PFSK-1 (cell line): ENCODE results near the gene ACOX3.

ENCODE experiments used
- POLR2AphosphoS5 ChIP-seq: IDR thresholded peaks from 2 replicates; pipeline ENCODE4 v1.6.1; 2012; ENCODE audit warnings: low read depth, mild to moderate bottlenecking, control low read depth, low read length, moderate library complexity
- SIN3A ChIP-seq: IDR thresholded peaks from 2 replicates; pipeline ENCODE4 v1.6.1; 2012; ENCODE audit warnings: mild to moderate bottlenecking, low read length, moderate library complexity, borderline replicate concordance; ENCODE audit not compliant: insufficient read depth
- TAF1 ChIP-seq: IDR thresholded peaks from 2 replicates; pipeline ENCODE4 v1.6.1; 2012; ENCODE audit warnings: low read length, control low read depth, borderline replicate concordance; ENCODE audit not compliant: insufficient read depth

DNA sequence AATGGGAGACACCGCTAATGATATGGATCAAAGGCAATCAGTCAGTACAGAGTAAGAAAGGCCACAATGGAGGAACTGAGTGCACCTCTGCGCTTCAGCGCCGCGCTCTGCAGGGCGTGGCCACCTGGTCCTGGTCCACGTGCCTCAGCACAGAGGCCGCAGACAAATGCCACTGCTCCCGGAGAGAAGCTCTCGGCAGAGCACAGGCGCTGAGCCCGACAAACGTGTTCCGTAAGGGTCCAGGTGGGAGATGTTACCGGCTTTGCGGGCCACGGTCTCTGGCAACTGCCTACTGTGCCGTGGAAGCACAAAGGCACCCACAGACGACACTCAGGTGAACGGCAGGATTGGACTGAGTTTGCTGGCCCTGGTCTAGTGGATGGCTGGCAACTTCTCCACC lies 68.9 kb downstream of the ACOX3 start:
- no peak for TF ChIP-seq POLR2AphosphoS5
- TF ChIP-seq SIN3A, result no peak
- TF ChIP-seq TAF1, result no peak
